Skin of body (tissue), 2 donors: ENCODE data around the gene ALDH3B2. TPM values are rescaled to one million over a fixed set of nuclear protein-coding genes. Genes with fewer than 3 reads are reported as not detected.
"Not testable (repeated sequence)": the region's sequence is repeated elsewhere in the genome, so short reads cannot be mapped to it uniquely, and the experiment has no call there.

Source experiments
- DNase-seq: peaks from one replicate; lab custom pipeline; 2025; lab: John Stamatoyannopoulos, UW
- total RNA-seq: library from RNA; depleted of rRNA; stranded (reverse); fragments of >200 nt; gene quantifications from one replicate; pipeline ENCODE4 v1.2.3, GENCODE V29; 2014

Gene ALDH3B2
- total RNA-seq, 1 donor from 2014 or later: 19.1 TPM

DNA sequence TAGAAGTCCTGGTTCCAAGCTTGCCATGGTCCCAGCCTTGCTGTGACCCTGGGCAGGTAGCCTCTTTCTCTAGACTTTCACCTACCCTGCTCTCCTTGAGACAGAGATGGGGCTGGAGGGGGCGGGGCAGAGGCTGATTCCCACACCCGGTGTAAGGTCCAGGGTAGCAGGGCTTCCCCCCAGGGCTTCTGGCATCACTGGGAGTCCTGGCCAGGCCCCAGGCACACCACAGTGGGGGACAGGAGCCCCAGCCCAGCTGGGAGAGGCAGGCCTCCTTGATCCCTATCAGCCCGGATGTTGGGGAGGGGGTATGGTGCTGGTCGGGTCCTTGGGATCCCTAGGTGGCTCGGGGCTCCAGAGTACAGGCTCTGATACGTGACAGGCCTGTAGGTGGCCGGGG is 43.0 kb downstream of the ALDH3B2 start:
- no peak for DNase-seq

DNA sequence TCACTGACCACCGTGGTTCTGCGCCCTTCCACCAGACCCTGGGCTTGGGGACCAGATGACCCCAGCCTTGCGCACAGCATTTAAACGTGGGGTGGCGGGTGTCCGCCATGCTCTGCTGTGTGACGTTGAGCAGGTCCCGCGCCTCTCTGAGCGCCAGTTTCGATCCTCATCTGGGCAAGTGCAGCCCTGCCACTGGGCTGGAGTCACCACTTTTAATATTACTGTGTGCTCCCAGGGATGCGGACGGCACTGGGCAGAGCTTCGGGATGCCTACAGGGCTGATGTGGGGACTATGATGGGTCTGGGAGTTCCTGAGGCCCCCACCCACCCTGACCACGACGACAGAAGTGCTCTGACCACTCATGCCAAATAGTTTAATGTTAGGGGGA is 43.5 kb downstream of the ALDH3B2 start:
- no peak for DNase-seq

DNA sequence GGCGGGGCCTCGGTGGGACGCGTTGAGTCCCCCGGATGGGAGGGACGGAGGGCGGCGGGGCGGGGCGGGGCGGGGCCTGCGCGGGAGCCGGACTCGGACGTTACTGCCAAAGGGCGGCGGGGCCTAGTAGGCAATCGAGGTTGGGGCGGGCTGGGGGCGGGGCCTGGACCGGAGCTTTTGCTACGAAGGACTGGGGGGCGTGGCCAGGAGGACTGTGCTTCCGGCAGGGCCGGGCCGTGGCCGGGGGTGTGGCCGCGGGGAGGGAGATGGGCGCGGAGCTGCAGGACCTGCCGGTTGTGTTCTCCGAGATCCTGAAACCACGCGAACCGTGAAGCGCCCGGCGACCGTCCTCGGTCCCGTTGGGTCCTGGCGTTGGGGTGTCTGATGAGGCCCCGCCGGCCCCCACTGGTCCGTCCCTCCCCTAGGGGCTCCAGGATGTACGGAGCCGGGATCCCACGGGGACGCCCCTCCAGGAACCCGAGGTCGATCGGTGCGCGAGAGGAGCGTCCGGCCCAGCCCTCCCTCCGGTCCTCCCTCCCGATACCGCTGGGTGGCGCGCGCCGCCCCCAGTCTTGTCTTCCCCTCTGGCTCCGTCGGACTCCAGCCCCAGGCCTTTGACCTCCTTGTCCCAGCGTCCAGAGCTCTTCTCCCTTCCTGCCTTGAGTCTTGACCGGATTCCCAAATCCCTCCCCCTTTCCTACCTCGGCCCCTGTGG is 44.0 kb downstream of the ALDH3B2 start:
- DNase-seq: peak; percentile 95

DNA sequence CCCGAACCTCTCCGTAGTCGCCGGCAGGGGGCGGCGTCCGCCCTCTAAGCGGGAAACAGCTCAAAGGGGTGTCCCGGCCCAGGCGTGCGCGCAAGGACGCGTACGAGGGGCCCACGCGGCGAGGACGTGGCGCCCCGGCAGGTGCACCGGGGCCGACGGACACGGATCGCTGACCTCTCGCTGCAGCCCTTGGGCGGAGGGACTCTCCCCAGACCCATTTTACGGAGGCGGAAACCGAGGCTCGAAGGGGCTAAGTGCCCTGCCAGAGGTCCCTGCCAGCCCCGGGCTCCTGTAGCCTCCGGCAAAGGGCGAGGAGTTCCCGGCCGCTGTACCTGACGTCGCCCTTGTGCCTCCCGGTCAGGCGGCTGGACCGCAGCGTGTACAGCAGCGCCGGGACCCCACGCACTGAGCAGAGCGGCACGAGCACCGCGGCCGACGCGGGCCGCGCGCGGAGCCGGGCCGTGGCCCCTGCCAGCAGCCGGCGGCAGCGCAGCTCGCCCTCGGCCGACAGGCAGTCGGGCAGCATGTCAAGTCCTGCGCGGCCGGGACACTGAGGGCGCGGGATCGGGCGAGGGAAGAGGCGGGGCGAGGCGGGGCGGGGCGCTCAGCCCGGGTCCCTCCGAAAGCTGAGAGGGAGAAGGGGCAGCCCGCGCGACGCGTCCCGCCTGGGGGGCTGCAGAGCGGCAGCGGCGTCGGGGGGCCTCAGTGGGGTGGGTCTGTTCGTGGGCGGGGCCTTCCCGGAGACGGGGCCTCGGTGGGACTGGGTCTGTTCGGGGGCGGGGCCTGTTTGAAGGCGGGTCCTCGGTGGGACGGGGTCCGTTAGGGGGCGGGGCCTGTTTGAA is 44.8 kb downstream of the ALDH3B2 start, which contains the start of gene NUDT8:
TSS of gene NUDT8 (minus strand) at position 552 of the 842 bp plus-strand sequence. CDS start at position 526, 26 bp downstream.
- DNase-seq: peak; percentile 64

DNA sequence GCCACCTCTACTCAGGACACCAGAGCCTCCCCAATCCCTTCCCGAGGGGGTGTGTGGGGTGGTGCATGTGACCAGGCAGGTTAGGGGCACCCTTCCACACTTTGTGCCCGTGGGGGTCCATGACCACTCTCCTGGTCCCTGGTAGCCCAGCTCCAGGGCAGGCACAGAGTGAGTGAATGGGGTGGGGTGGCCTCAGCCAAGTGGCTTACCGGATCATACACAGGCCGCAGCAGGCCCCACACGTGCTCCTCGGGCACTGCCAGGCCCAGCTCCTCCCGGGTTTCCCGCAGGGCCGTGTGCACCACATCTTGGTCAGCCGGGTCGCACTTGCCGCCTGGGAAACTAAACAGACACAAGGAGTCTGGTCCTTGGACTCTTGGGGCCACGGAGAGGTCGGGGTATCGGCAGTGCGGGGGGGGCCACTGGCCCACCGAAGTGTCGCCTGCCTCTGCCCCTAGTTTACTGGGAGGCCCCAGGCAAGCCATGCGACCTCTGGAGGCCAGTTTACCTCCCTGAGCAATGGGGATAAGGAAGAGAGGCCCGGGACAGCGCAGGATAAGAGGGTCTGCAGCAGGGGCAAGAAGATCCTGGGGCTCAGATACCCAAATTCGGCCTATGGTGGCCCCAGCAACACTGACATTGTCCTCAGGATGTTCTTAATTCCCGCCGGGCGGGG is 45.6 kb downstream of the ALDH3B2 start:
- no peak for DNase-seq

DNA sequence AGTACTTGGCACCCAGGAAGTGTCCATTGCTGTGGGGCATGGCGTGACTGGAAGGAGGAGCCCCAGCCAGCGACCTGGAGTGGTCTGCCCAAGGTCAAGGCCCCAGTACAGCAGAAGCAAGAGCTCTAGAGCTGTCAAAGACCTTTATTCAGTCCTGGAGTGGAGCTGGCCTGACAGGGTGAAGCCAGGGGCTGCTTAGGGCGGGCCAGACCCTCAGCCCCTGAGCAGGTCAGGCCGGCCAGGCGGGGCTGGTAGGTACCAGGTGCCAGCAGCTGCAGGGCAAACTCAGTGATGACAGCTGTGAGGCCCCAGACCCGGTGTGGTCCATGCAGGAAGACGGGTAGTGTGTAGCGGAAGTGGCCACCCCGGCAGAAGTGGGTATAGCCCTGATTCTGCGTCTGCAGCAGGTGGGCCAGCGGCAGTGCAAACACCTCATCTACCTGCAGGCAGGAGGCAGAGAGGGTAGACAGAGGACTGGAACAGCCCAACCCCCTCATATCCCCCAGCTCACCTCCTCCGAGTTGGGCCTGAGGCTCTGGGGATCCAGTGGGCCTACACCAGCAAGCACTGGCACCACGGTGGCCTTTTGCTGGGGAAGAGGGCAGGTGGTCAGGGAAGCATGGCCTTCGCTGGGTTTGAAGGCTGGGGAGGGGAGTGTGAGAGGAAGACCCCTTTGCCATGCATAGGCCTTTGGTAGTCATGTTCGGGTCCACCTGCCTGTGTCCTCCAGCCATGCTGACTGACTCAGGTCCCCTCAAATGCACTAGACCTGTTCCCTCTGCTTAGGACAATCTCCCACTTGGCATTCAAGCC is 46.4 kb downstream of the ALDH3B2 start:
- no peak for DNase-seq

DNA sequence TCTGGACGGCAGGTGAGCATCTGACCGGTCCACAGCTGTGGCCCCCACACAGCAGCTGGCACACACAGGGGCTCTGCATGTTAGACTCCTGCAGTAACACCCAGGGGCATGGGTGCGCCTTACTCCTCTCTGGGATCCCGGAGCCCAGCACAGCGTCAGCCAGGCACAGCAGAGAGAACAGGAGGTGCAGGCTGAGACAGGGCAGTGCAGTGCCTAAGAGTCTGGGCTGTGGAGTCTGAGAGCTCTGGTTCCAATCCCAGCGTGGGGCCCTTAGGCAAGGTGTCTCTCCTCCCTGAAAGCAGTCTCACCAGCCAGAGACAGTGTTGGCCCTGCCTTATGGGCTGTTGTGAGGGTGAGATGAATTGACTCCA is 47.0 kb downstream of the ALDH3B2 start:
- DNase-seq: no peak

DNA sequence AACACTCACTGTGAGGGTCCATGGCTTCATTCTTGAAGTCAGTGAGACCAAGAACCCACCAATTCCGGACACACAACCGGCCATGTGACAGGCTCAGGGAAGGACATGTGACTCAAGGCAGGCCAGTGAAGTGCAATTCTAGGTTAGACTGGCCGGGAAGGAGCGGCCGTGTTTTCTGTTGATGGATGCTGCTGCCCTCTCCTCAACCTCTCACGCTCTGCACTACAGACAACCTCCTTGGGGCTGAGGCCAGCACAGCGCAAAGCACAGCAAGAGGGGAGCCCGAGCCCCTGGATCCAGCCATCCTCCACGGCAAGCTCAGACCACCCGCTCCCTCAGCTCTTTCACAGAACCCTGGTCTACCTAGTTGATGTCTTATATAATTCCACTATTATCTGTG is 47.5 kb downstream of the ALDH3B2 start:
- DNase-seq: no peak

DNA sequence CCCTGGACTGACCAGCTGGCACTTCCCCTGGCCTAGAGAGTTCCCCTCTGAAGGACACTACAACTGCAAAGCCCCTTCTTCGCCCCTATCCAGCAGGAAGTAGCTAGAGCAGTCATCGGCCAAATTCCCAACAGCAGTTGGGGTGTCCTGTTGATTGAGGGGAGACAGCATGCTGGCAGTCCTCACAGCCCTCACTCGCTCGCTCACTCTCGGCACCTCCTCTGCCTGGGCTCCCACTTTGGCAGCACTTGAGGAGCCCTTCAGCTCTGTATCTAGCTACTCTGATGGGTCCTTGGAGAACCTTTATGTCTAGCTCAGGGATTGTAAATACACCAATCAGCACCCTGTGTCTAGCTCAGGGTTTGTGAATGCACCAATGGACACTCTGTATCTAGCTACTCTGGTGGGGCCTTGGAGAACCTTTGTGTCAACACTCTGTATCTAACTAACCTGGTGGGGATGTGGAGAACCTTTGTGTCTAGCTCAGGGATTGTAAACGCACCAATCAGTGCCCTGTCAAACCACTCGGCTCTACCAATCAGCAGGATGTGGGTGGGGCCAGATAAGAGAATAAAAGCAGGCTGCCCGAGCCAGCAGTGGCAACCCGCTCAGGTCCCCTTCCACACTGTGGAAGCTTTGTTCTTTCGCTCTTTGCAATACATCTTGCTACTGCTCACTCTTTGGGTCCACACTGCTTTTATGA is 48.1 kb downstream of the ALDH3B2 start:
- not testable (repeated sequence) for DNase-seq

DNA sequence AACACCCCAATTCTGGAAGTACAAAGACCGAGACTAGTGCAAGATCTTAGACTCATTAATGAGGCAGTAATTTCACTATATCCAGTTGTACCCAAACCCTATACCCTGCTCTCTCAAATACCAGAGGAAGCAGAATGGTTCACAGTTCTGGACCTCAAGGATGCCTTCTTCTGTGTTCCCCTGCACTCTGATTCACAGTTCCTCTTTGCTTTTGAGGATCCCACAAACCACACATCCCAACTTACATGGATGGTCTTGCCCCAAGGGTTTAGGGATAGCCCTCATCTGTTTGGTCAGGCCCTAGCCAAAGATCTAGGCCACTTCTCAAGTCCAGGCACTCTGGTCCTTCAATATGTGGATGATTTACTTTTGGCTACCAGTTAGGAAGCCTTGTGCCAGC is 50.6 kb downstream of the ALDH3B2 start:
- DNase-seq: not testable (repeated sequence)

DNA sequence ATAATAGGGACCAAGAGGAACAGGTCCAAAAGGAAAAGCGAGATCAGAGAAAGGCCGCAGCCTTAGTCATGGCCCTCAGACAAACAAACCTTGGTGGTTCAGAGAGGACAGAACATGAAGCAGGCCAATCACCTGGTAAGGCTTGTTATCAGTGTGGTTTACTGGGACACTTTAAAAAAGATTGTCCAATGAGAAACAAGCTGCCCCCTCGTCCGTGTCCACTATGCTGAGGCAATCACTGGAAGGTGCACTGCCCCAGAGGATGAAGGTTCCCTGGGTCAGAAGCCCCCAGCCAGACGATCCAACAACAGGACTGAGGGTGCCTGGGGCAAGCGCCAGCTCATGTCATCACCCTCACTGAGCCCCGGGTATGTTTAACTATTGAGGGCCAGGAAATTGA is 51.5 kb downstream of the ALDH3B2 start:
- DNase-seq: not testable (repeated sequence)

DNA sequence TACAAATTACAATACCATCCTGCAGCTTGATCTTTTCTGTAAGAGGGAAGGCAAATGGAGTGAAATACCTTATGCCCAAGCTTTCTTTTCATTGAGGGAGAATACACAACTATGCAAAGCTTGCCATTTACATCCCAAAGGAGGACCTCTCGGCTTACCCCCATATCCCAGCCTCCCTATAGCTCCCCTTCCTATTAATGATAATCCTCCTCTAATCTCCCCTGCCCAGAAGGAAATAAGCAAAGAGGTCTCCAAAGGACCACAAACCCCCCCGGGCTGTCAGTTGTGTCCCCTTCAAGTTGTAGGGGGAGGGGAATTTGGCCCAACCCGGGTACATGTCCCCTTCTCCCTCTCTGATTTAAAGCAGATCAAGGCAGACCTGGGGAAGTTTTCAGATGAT is 52.5 kb downstream of the ALDH3B2 start:
- DNase-seq: not testable (repeated sequence)

DNA sequence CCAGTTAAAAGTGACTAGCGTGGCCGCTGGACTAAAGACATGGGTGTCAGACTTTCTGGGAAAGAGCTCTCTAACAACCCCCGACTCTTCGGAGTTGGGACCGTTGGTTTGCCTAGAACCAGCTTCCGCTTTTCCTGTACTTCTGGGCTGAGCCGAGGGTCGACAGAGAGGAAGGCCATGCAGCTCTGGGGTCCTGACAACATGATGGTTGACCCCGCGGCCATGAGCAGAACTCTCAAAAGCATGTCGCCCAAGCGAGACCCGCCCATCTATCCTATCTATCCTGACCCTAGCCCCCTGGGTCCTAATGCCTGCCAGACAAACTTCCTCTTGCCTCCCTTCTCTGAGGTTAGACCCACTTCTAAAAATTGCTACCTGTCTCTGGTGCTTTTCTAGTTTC is 53.8 kb downstream of the ALDH3B2 start:
- not testable (repeated sequence) for DNase-seq

DNA sequence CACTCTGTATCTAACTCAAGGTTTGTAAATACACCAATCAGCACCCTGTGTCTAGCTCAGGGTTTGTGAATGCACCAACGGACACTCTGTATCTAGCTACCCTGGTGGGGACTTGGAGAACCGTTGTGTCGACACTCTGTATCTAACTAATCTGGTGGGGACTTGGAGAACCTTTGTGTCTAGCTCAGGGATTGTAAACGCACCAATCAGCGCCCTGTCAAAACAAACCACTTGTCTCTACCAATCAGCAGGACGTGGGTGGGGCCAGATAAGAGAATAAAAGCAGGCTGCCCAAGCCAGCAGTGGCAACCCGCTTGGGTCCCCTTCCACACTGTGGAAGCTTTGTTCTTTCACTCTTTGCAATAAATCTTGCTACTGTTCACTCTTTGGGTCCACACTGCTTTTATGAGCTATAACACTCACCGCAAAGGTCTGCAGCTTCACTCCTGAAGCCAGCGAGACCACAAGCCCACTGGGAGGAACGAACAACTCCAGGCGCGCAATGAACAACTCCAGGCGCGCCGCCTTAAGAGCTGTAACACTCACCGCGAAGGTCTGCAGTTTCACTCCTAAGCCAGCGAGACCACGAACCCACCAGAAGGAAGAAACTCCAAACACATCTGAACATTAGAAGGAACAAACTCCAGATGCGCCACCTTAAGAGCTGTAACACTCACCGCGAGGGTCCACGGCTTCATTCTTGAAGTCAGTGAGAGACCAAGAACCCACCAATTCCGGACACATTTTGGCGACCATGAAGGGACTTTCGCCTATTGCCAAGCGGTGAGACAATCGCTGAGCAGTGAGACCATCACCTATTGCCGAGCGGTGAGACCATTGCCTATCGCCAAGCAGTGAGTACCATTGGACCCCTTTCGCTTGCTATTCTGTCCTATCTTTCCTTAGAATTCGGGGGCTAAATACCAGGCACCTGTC is 54.5 kb downstream of the ALDH3B2 start:
- not testable (repeated sequence) for DNase-seq

DNA sequence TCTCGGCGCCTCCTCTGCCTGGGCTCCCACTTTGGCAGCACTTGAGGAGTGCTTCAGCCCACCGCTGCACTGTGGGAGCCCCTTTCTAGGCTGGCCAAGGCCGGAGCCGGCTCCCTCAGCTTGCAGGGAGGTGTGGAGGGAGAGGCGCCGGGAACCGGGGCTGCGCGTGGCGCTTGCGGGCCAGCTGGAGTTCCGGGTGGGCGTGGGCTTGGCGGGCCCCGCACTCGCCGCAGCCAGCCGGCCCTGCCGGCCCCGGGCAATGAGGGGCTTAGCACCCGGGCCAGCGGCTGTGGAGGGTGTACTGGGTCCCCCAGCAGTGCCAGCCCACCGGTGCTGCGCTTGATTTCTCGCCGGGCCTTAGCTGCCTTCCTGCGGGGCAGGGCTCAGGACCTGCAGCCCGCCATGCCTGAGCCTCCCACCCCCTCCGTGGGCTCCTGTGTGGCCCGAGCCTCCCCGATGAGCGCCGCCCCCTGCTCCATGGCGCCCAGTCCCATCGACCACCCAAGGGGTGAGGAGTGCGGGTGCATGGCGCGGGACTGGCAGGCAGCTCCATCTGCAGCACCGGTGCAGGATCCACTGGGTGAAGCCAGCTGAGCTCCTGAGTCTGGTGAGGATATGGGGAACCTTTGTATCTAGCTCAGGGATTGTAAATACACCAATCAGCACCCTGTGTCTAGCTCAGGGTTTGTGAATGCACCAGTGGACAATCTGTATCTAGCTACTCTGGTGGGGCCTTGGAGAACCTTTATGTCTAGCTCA is 55.3 kb downstream of the ALDH3B2 start:
- not testable (repeated sequence) for DNase-seq

DNA sequence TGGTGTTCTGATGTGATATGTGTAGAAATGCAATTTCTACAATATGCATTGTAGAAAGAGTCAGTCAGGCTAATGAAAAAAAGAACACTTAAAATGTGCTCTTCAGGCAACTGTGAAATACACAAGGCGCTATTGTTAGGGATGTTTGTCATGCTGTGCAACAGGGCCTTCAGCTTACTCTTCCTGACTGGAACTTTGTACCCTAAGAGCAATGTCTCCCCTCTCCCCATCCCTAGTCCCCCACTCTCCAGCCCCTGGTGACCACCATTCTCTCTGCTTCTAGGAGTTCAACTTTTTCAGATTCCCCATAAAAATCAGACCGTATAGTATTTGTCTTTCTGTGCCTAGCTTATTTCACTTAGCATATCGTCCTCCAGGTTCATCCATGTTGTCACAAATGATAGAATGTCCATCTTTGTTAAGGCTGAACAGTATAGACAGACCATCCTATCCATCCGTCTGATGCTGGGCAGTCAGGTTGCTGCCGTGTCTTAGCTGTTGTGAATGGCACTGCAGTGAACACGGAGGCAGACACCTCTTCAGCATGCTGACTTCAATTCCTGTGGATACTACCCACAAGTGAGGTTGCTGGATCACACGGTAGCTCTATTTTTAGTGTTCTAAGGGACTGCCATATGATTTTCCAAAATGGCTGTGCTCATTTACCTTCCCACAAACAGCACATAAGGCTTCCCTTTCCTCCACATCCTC is 57.0 kb downstream of the ALDH3B2 start:
- no peak for DNase-seq

DNA sequence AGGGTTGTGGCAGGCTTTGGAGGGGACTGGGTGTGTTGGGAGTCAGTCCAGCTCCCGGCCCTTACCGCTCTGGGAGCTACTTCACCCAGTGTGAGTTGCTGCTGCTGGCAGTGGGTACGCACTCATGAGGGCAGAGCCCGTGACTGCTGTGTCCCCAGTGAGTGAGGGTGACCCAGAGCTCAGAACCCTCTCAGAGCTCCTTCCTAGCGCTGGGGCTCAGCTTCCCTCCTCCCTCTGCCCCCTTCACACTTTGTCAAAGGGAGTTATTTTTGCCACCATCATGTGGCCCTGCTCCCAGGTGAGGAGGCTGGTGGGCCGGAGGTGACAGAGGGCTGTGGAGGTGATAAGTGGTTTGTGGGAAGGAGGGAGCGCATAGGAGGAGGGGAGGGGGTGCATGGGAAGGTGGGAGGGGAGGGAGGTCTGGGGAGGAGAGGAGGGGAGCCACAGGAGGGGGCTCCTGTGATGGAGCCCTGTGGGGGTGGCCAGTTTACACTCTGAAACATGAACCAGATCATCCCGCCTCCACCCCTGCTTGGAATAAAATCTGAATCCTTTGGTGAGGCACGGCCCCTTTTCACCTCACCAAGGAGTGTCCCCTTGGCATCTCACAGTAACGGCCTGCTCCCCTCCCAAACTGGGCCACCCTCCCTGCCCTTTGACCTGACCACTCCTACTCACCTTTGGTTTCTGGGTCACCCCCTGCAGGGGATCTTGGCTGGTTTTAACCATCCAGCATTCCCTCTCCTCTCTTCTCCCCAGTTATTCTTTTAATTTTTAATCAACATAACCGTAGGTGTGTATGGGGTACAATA is 57.8 kb downstream of the ALDH3B2 start:
- no peak for DNase-seq
